WTC11 (cell line): Measurements from ENCODE around the gene KRTAP4-7. TPM values are rescaled to one million over a fixed set of nuclear protein-coding genes. Genes with fewer than 3 reads are reported as not detected.

Experiments
- ATAC-seq: fragments of 200-7000 bp; cut with Tn5 transposase; 2 replicates; pipeline ENCODE4 v1.10.0; 2021; ENCODE audit warnings: mild to moderate bottlenecking, moderate library complexity
- CTCF ChIA-PET: fragments of 300-600 bp; sonication (Branson Sonifier 250); formaldehyde crosslinking; loops from one replicate; lab custom pipeline; 2021; ENCODE audit warnings: antibody characterized with exemption; lab: Charles Lee
- POLR2A ChIA-PET: fragments of 350-600 bp; sonication (Branson Sonifier 250); formaldehyde crosslinking; loops from one replicate; lab custom pipeline; 2021; ENCODE audit warnings: antibody characterized with exemption; lab: Charles Lee
- DNase-seq: peaks from one replicate; pipeline ENCODE4 v3.0.0; 2021; ENCODE audit warnings: low spot score
- H3K27ac Mint-ChIP-seq: 2 replicates; pipeline ENCODE4 v1.8.0; 2021; ENCODE audit warnings: mixed read lengths
- H3K27me3 Mint-ChIP-seq: 2 replicates; pipeline ENCODE4 v1.8.0; 2021; ENCODE audit warnings: low read depth, mild to moderate bottlenecking, moderate library complexity, mixed read lengths
- H3K36me3 Mint-ChIP-seq: 2 replicates; pipeline ENCODE4 v1.8.0; 2021; ENCODE audit warnings: mixed read lengths
- H3K4me1 Mint-ChIP-seq: 2 replicates; pipeline ENCODE4 v1.8.0; 2022; ENCODE audit warnings: mixed read lengths
- H3K4me3 Mint-ChIP-seq: 2 replicates; pipeline ENCODE4 v1.8.0; 2021; ENCODE audit warnings: mild to moderate bottlenecking, moderate library complexity, mixed read lengths
- H3K9me3 Mint-ChIP-seq: 2 replicates; pipeline ENCODE4 v1.8.0; 2021; ENCODE audit warnings: mixed read lengths
- AR ChIP-seq: fragments of 250-450 bp; sonication (Bioruptor Pico); IDR thresholded peaks from 2 replicates; pipeline ENCODE4 v1.9.0; 2021; ENCODE audit warnings: mild to moderate bottlenecking
- ARID4B ChIP-seq: sonication (generic); formaldehyde crosslinking; IDR thresholded peaks from 2 replicates; pipeline ENCODE4 v1.8.0; 2023; ENCODE audit warnings: missing genetic modification reagents, mild to moderate bottlenecking, borderline replicate concordance
- E2F1 ChIP-seq: sonication (generic); formaldehyde crosslinking; IDR thresholded peaks from 2 replicates; pipeline ENCODE4 v1.8.0; 2022; ENCODE audit warnings: mild to moderate bottlenecking, missing genetic modification reagents
- E2F5 ChIP-seq: sonication (generic); formaldehyde crosslinking; IDR thresholded peaks from 2 replicates; pipeline ENCODE4 v1.8.1; 2022; ENCODE audit warnings: mild to moderate bottlenecking, moderate library complexity, missing genetic modification reagents
- GABPB1 ChIP-seq: sonication (generic); formaldehyde crosslinking; IDR thresholded peaks from 2 replicates; pipeline ENCODE4 v1.8.1; 2023; ENCODE audit warnings: mild to moderate bottlenecking, missing genetic modification reagents
- IRF2 ChIP-seq: sonication (generic); formaldehyde crosslinking; IDR thresholded peaks from 2 replicates; pipeline ENCODE4 v1.8.0; 2022; ENCODE audit warnings: low read depth, missing genetic modification reagents, borderline replicate concordance
- SMAD4 ChIP-seq: sonication (generic); formaldehyde crosslinking; IDR thresholded peaks from 2 replicates; pipeline ENCODE4 v1.8.0; 2022; ENCODE audit warnings: mild to moderate bottlenecking, missing genetic modification reagents
- TCF7 ChIP-seq: sonication (generic); formaldehyde crosslinking; IDR thresholded peaks from 2 replicates; pipeline ENCODE4 v1.8.0; 2022; ENCODE audit warnings: mild to moderate bottlenecking, low read depth, missing genetic modification reagents, moderate library complexity
- TEAD1 ChIP-seq: sonication (generic); formaldehyde crosslinking; IDR thresholded peaks from 2 replicates; pipeline ENCODE4 v1.8.0; 2022; ENCODE audit warnings: mild to moderate bottlenecking, missing genetic modification reagents
- TEAD4 ChIP-seq: sonication (generic); formaldehyde crosslinking; IDR thresholded peaks from 2 replicates; pipeline ENCODE4 v1.8.0; 2022; ENCODE audit warnings: mild to moderate bottlenecking, missing genetic modification reagents
- TP53 ChIP-seq: sonication (generic); formaldehyde crosslinking; IDR thresholded peaks from 2 replicates; pipeline ENCODE4 v1.8.1; 2023; ENCODE audit warnings: mild to moderate bottlenecking, missing genetic modification reagents
- ZNF263 ChIP-seq: sonication (generic); formaldehyde crosslinking; IDR thresholded peaks from 2 replicates; pipeline ENCODE4 v1.8.1; 2022; ENCODE audit warnings: low read depth, mild to moderate bottlenecking, moderate library complexity, missing genetic modification reagents
- ZNF416 ChIP-seq: fragments of 250-450 bp; sonication (Bioruptor Pico); IDR thresholded peaks from 2 replicates; pipeline ENCODE4 v1.9.0; 2021; ENCODE audit warnings: mild to moderate bottlenecking, inconsistent platforms
- ZNF512 ChIP-seq: sonication (generic); formaldehyde crosslinking; IDR thresholded peaks from 2 replicates; pipeline ENCODE4 v1.8.1; 2022; ENCODE audit warnings: missing genetic modification reagents, borderline replicate concordance
- total RNA-seq: library from RNA; stranded (reverse); gene quantifications from 3 replicates; pipeline ENCODE4 v1.2.3, GENCODE V29; 2021

Gene KRTAP4-7
- total RNA-seq, 1 experiment from 2014 or later = not detected

- TF ChIP-seq AR (no peak), TCF7 (CRISPR knock-in tag) (no peak), ZNF263 (no peak), SMAD4 (CRISPR knock-in tag) (no peak), IRF2 (CRISPR knock-in tag) (no peak), ARID4B (CRISPR knock-in tag) (no peak), TEAD4 (CRISPR knock-in tag) (no peak), ZNF512 (CRISPR knock-in tag) (no peak)
Measured at GRCh38 chr17:41131979-41132378, 48.0 kb downstream of the KRTAP4-7 start (continued).

- Mint-ChIP-seq H3K4me1 (no peaks in the 10 kb centered on the region), H3K27ac (no peak overlapping the region), H3K9me3 (peaks cover 15% of the 10 kb centered on the region), H3K27me3 (no peaks in the 10 kb centered on the region), H3K4me3 (no peak overlapping the region), H3K36me3 (no peaks in the 10 kb centered on the region)
- ATAC-seq = no peak
- CTCF ChIA-PET = no interaction called here
- TF ChIP-seq E2F5 (CRISPR knock-in tag) (no peak), TEAD1 (CRISPR knock-in tag) (no peak), GABPB1 (no peak), E2F1 (no peak), SMAD4 (CRISPR knock-in tag) (no peak), TP53 (CRISPR knock-in tag) (no peak), TEAD4 (CRISPR knock-in tag) (no peak), ZNF416 (no peak)
- POLR2A ChIA-PET = no interaction called here
- DNase-seq = no peak
Measured at GRCh38 chr17:41133880-41134735, 50.2 kb downstream of the KRTAP4-7 start.

Other genes starting within 250 kb of the KRTAP4-7 start
- not detected in 3 replicates for gene KRT12, start 216.9 kb upstream of the KRTAP4-7 start, total RNA-seq
- gene KRT20, start 198.9 kb upstream of the KRTAP4-7 start, total RNA-seq = 0.21 to 0.42 TPM (median 0.30 TPM) in 3 replicates
- not detected in 3 replicates for gene KRT23, start 146.5 kb upstream of the KRTAP4-7 start, total RNA-seq
- not detected in 3 replicates for gene KRT39, start 117.2 kb upstream of the KRTAP4-7 start, total RNA-seq
- gene KRT40, start 99.8 kb upstream of the KRTAP4-7 start, total RNA-seq = not detected in 3 replicates
- gene KRTAP3-3, start 90.0 kb upstream of the KRTAP4-7 start, total RNA-seq = not detected in 3 replicates
- not detected in 3 replicates for gene KRTAP3-2, start 84.2 kb upstream of the KRTAP4-7 start, total RNA-seq
- gene KRTAP3-1, start 75.0 kb upstream of the KRTAP4-7 start, total RNA-seq = not detected in 3 replicates
- gene KRTAP1-5, start 56.9 kb upstream of the KRTAP4-7 start, total RNA-seq = not detected in 3 replicates
- not detected in 3 replicates for gene KRTAP1-4, start 54.0 kb upstream of the KRTAP4-7 start, total RNA-seq
- gene KRTAP1-3, start 49.3 kb upstream of the KRTAP4-7 start, total RNA-seq = not detected in 3 replicates
- not detected in 3 replicates for gene KRTAP1-1, start 42.7 kb upstream of the KRTAP4-7 start, total RNA-seq
- gene KRTAP2-1, start 36.8 kb upstream of the KRTAP4-7 start, total RNA-seq = not detected in 3 replicates
- not detected in 3 replicates for gene KRTAP2-2, start 28.9 kb upstream of the KRTAP4-7 start, total RNA-seq
- gene KRTAP2-3, start 24.0 kb upstream of the KRTAP4-7 start, total RNA-seq = not detected in 3 replicates
- not detected in 3 replicates for gene KRTAP2-4, start 18.3 kb upstream of the KRTAP4-7 start, total RNA-seq
- not detected in 3 replicates for gene KRTAP4-8, start 14.0 kb downstream of the KRTAP4-7 start, total RNA-seq
- gene KRTAP4-16, start 18.1 kb downstream of the KRTAP4-7 start, total RNA-seq = not detected in 3 replicates
- not detected in 3 replicates for gene KRTAP4-9, start 21.2 kb downstream of the KRTAP4-7 start, total RNA-seq
- not detected in 3 replicates for gene KRTAP4-11, start 34.2 kb downstream of the KRTAP4-7 start, total RNA-seq
- gene KRTAP4-12, start 40.0 kb downstream of the KRTAP4-7 start, total RNA-seq = not detected in 3 replicates
- gene KRTAP4-6, start 56.4 kb downstream of the KRTAP4-7 start, total RNA-seq = not detected in 3 replicates
- not detected in 3 replicates for gene KRTAP4-5, start 65.7 kb downstream of the KRTAP4-7 start, total RNA-seq
- not detected in 3 replicates for gene KRTAP4-4, start 76.6 kb downstream of the KRTAP4-7 start, total RNA-seq
- not detected in 3 replicates for gene KRTAP4-3, start 84.1 kb downstream of the KRTAP4-7 start, total RNA-seq
- not detected in 3 replicates for gene KRTAP4-2, start 94.1 kb downstream of the KRTAP4-7 start, total RNA-seq
- not detected in 3 replicates for gene KRTAP4-1, start 100.8 kb downstream of the KRTAP4-7 start, total RNA-seq
- gene KRTAP9-1, start 105.7 kb downstream of the KRTAP4-7 start, total RNA-seq = not detected in 3 replicates
- gene KRTAP9-2, start 142.5 kb downstream of the KRTAP4-7 start, total RNA-seq = not detected in 3 replicates
- gene KRTAP9-3, start 148.3 kb downstream of the KRTAP4-7 start, total RNA-seq = not detected in 3 replicates
- gene KRTAP9-8, start 153.8 kb downstream of the KRTAP4-7 start, total RNA-seq = not detected in 3 replicates
- gene KRTAP9-4, start 165.5 kb downstream of the KRTAP4-7 start, total RNA-seq = not detected in 3 replicates
- gene KRTAP9-9, start 171.2 kb downstream of the KRTAP4-7 start, total RNA-seq = not detected in 3 replicates
- not detected in 3 replicates for gene KRTAP9-6, start 181.2 kb downstream of the KRTAP4-7 start, total RNA-seq
- not detected in 3 replicates for gene KRTAP9-7, start 191.5 kb downstream of the KRTAP4-7 start, total RNA-seq
- gene KRTAP29-1, start 218.7 kb downstream of the KRTAP4-7 start, total RNA-seq = not detected in 3 replicates
- not detected in 3 replicates for gene KRTAP16-1, start 225.2 kb downstream of the KRTAP4-7 start, total RNA-seq
- not detected in 3 replicates for gene KRTAP17-1, start 231.6 kb downstream of the KRTAP4-7 start, total RNA-seq